Nephron progenitor cell (in vitro differentiated cells): ENCODE data around the gene FAM98B.

Experiments
- DNase-seq: peaks from one replicate; pipeline ENCODE4 v3.0.0; 2021
- H3K27ac Mint-ChIP-seq: 2 replicates; pipeline ENCODE4 v1.8.0; 2021; ENCODE audit warnings: mild to moderate bottlenecking, moderate library complexity, mixed read lengths
- H3K27me3 Mint-ChIP-seq: 2 replicates; pipeline ENCODE4 v1.8.0; 2021; ENCODE audit warnings: mild to moderate bottlenecking, low read depth, mixed read lengths; ENCODE audit not compliant: poor library complexity
- H3K36me3 Mint-ChIP-seq: 2 replicates; pipeline ENCODE4 v1.8.0; 2021; ENCODE audit warnings: low read depth, mixed read lengths
- H3K4me1 Mint-ChIP-seq: 2 replicates; pipeline ENCODE4 v1.8.0; 2021; ENCODE audit warnings: mixed read lengths
- H3K4me3 Mint-ChIP-seq: 2 replicates; pipeline ENCODE4 v1.8.0; 2021; ENCODE audit warnings: mild to moderate bottlenecking, moderate library complexity, mixed read lengths
- H3K9me3 Mint-ChIP-seq: 2 replicates; pipeline ENCODE4 v1.8.0; 2021; ENCODE audit warnings: mild to moderate bottlenecking, moderate library complexity, mixed read lengths
- TF ChIP-seq, protein P1 (sequence below): fragments of 200-600 bp; sonication (generic); IDR thresholded peaks from 2 replicates; pipeline ENCODE4 v1.5.0; 2021; ENCODE audit warnings: antibody characterized with exemption

The FAM98B gene

DNA sequence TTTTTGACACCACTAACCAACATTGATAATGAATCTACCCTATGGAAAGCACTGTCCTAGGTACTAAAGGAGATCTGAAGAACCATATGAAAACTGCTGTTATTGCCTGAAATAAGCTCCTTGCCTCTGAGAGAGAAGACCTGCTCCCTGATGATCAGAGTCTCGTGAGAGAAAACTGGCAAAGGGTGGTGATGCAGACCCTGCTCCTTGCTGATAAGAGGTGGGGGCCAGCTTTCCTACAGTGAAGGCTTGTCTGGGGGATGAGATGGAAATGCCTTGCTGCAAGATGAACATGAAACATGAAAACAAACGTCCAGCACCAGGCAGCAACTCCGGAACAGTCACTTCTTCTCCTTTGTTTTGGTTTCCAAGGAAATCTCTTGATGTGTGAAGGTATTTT, 78.8 kb downstream of the FAM98B start:
- no peak overlapping the region for H3K4me3 Mint-ChIP-seq
- TF ChIP-seq, protein P1, sequence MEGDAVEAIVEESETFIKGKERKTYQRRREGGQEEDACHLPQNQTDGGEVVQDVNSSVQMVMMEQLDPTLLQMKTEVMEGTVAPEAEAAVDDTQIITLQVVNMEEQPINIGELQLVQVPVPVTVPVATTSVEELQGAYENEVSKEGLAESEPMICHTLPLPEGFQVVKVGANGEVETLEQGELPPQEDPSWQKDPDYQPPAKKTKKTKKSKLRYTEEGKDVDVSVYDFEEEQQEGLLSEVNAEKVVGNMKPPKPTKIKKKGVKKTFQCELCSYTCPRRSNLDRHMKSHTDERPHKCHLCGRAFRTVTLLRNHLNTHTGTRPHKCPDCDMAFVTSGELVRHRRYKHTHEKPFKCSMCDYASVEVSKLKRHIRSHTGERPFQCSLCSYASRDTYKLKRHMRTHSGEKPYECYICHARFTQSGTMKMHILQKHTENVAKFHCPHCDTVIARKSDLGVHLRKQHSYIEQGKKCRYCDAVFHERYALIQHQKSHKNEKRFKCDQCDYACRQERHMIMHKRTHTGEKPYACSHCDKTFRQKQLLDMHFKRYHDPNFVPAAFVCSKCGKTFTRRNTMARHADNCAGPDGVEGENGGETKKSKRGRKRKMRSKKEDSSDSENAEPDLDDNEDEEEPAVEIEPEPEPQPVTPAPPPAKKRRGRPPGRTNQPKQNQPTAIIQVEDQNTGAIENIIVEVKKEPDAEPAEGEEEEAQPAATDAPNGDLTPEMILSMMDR, result no peak
- peaks cover 4% of the 10 kb centered on the region for H3K4me1 Mint-ChIP-seq
- H3K36me3 Mint-ChIP-seq, result no peaks in the 10 kb centered on the region
- DNase-seq, result no peak
- H3K9me3 Mint-ChIP-seq, result no peaks in the 10 kb centered on the region
- no peak overlapping the region for H3K27ac Mint-ChIP-seq
- peaks cover 6% of the 10 kb centered on the region for H3K27me3 Mint-ChIP-seq

DNA sequence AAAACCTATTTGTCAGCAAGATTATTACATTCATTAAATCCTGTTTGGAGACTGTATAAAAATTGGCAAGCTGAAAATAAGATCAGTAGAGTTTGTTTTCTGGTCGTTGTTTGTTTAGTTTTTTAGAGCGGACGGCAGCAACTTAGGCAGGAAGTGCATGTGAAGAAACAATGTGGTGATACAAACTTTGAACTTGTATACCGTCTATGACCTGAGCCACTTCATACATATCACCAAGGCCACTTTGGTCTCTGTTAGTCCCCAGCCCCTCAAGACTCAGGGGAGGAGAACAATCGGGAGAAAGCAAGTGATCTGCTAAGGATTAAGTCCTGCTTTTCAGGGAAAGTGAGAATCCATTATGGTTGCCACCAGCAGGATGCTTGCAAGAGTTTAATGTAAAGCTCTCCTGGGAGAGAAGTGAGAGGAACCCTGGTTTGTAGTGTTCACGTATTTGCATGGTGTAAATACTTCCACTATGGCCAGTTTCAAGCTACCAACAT, 79.5 kb downstream of the FAM98B start:
- H3K27ac Mint-ChIP-seq, result no peak overlapping the region
- H3K9me3 Mint-ChIP-seq, result no peaks in the 10 kb centered on the region
- DNase-seq, result no peak
- peaks cover 4% of the 10 kb centered on the region for H3K4me1 Mint-ChIP-seq
- H3K27me3 Mint-ChIP-seq, result peaks cover 6% of the 10 kb centered on the region
- TF ChIP-seq, protein P1, result no peak
- no peak overlapping the region for H3K4me3 Mint-ChIP-seq
- H3K36me3 Mint-ChIP-seq, result no peaks in the 10 kb centered on the region

DNA sequence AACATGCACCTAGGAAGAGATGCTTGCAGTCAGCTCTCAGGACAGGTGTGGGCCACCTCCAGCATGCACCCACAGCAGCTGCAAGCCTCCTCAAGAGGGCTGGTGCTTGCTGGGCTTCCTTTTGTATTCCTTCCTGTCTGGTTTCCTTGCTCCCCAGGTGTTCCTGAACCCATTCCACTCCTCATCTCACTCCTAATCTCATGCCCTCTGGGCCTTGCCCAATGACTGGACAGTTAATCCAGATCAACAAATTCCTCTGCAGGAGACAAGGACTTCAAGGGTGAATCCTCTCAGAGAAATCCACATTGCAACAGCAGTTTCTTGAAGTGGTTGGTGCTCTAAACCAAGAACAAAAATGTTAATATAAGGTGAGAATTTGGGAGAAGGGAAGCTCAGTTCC, 80.0 kb downstream of the FAM98B start:
- H3K36me3 Mint-ChIP-seq, result no peaks in the 10 kb centered on the region
- no peak overlapping the region for H3K27ac Mint-ChIP-seq
- DNase-seq, result no peak
- peaks cover 6% of the 10 kb centered on the region for H3K27me3 Mint-ChIP-seq
- H3K9me3 Mint-ChIP-seq, result no peaks in the 10 kb centered on the region
- H3K4me1 Mint-ChIP-seq, result peaks cover 4% of the 10 kb centered on the region
- TF ChIP-seq, protein P1, result no peak
- H3K4me3 Mint-ChIP-seq, result no peak overlapping the region

DNA sequence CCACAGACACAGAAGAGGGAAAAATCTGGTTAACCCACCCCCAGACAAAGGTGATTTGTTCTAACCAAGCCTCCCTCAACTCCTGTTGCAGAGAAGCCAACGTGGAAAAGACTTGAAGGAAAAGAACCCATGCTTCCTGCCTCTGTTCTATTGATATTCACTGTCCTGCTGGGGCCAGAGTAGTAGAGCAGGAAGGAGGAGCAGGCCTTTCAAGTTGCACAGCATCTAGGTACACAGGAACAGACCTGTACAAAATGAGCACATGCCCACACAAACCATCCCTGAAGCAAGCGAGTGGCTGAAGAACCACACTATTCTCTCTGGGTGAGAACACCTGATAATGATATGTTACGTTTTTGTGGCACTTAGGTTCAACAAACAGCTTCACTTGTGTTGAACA, 80.8 kb downstream of the FAM98B start:
- no peak for DNase-seq
- TF ChIP-seq, protein P1, result no peak

DNA sequence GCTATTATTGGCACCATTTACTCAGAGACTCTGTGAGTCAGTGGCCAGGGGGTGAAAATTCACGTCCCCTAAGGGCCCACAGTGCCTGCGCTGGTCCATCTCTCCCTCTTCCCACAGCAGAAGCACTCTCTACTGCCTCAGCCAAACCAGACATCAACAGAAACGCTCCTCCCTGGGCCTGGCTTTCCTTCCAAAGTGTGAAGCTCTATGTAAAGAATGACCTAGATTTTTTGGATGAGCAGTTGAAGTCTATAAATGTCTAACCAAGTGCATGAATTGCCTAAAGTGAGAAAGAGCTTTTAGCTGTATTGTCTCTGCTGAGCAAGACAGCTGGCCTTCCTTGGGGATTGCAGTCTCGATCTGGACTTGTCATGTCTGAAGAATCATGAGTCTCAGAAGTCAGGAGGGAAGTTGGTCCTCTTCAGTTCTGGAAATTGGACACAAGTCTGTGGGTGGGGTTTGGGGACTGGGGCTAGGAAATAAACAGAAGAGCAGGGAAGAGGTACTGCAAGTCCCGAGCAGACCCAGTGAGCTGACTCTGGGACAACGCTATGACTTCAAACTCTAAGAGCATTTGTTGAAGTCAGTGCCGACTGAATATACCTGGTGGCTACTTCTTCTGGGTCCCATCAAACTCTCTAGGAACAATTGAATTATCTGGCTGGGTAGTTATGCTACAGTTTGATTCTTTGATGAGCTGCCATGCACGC, 81.7 kb downstream of the FAM98B start:
- TF ChIP-seq, protein P1, result no peak
- Mint-ChIP-seq H3K4me3 (no peak overlapping the region), H3K4me1 (peaks cover 4% of the 10 kb centered on the region), H3K27me3 (peaks cover 3% of the 10 kb centered on the region), H3K9me3 (no peaks in the 10 kb centered on the region), H3K36me3 (no peaks in the 10 kb centered on the region), H3K27ac (no peak overlapping the region)
- DNase-seq, result no peak

More for the DNA sequence above, 80.8 kb downstream of the FAM98B start:
- Mint-ChIP-seq H3K4me1 (peaks cover 4% of the 10 kb centered on the region), H3K36me3 (no peaks in the 10 kb centered on the region), H3K4me3 (no peak overlapping the region), H3K27me3 (peaks cover 3% of the 10 kb centered on the region), H3K27ac (no peak overlapping the region), H3K9me3 (no peaks in the 10 kb centered on the region)

DNA sequence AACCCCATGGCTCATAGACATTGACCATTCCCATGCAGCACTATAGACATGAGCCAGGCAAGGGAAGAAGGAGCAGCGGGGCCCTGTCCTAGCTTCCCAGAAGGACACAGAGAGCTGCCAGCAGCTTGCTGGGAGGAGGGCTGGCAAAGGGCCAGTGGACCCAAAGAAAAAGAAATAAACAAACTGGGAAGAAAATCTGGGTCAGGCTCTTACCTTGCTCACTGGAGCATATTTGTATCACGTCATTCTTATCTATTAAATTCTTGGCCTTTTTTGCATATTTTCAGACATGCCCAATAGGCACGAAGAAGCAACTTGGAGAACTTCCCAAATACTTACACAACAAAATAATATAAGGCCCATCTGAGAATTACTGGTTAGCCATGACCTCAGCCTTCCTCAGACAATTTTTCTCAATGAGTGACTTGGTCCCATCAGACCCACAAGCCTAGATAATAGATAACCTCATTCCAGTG, 82.3 kb downstream of the FAM98B start:
- H3K4me3 Mint-ChIP-seq, result no peak overlapping the region
- DNase-seq, result no peak
- H3K9me3 Mint-ChIP-seq, result no peaks in the 10 kb centered on the region
- no peaks in the 10 kb centered on the region for H3K36me3 Mint-ChIP-seq
- H3K27me3 Mint-ChIP-seq, result peaks cover 3% of the 10 kb centered on the region
- H3K27ac Mint-ChIP-seq, result no peak overlapping the region
- peaks cover 4% of the 10 kb centered on the region for H3K4me1 Mint-ChIP-seq
- TF ChIP-seq, protein P1, result no peak
